ENCODE results near the gene NTMT1.

Gene NTMT1

DNA sequence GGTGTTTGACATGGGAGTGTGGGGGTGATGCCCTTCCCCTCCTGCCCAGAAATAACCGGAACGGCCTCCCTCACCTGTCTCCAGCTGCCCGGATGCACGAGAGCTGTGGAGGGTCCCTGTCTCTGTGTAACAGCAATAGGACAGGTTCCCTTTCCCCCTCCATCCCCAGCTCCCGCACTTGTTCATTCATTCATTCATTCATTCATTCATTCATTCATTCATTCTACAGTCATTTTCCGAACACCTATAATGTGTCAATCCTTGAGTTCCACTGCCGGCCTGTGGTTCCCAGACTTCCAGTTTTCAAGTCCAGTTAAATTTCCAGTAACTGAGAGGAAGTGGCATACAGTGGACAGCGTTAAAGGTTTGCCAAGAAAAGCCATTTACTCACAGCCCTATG, 46.7 kb downstream of the NTMT1 start:
- in situ Hi-C loops (cut with HindIII; ENCODE audit: low sequenced_read_pairs), result no loop called here

DNA sequence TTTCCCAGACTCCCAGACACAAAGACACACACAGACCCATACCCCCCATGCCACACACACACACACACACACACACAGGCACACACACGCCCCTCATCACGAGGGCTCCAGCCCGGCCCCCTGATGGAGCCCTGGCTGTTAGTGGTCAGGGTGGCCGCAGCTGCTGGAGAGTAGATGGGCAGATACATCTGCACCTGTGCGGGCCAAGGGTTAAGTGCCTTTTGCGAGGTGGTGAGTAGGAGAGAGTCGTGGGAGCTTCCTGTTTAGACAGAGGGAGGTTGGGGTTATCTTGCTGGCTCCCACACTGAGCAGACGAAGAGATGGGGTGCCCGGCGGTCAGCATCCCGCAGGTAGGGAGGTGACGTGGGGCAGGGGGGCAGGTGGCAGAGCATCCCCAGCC, 47.6 kb downstream of the NTMT1 start:
- in situ Hi-C loops (cut with HindIII; ENCODE audit: low sequenced_read_pairs), result no loop called here

DNA sequence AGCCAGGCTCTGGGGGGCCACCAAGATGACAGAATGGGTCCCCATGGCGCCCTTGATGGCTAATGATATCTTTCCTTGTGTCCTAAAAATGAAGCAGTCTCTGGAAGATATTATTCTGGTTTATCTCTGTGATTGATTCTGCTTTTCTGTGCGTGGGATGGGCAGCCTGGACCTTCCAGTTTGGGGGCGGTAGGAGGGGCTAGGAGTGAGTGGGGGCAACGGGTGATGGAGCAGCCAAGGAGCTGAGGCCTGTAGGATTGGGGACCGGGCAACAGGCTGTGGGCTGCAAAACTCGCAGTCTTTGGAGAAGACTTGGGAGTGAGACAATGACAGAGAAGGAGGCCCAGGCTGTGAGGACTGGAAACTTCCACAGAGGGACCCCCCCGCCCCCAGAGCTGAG, 48.3 kb downstream of the NTMT1 start:
- in situ Hi-C loops (cut with HindIII; ENCODE audit: low sequenced_read_pairs), result no loop called here

DNA sequence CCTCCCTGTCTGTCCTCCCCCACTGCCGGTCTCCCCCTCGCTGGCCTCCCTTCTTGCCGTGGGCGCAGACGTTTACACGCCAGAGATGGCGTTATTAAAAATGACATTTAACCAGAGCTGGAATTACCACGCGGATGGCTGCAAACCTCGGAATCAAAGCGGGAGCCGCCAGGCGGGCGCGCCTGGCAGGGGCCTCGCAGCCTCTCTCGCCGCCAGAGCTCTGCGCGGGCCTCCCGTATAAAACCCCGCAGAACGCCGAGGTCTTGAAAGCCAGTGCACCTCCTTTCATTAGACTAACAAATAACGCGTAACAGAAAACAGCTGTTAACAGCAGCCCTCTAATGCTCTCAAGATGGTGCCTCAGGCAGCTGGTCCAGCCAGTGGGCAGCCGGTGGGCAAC, 49.7 kb downstream of the NTMT1 start:
- in situ Hi-C loops (cut with HindIII; ENCODE audit: low sequenced_read_pairs), result loop anchor here (5.0 kb wide), 1 partner anchor 102 kb away; no protein-coding TSS in a partner anchor

DNA sequence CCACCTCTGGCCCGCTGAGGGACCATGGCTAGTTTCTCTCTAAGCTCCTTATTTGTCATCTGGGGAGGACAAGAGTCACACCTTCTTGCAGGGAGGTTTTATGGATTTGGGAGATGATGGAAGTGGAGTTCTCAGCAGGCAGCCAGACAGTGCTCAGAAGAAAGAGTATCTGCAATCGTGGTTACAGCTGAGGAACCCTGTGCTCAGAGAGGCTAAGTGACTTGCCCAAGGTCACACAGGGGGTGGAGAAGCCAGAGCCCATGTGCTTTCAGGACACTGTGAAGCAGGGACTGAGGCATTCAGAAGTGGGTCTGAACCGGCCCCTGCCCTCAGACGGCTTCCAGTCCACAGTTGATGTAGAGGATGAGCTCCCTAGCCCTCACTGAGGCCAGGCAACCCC, 50.3 kb downstream of the NTMT1 start:
- in situ Hi-C loops (cut with HindIII; ENCODE audit: low sequenced_read_pairs), result loop anchor here (5.0 kb wide), 1 partner anchor 101 kb away; no protein-coding TSS in a partner anchor

DNA sequence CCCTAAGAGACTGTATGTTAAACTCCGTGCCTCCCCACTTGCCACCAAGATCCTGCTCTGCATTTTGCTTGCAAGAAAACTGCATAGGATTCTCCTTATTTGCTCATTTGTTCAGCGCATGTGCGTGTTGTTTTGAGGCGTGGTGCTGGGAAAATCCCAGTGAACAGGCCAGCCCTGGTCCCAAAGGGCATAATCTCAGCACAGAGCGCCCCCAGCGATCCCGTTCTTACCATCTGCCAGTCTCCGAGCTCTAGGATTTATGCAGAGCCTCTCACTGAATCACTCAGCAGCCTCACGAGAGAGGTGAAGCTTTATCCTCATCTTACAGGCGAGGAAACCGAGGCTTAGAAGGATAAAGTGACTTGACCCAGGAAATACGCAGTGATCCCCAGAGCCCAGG, 51.0 kb downstream of the NTMT1 start:
- in situ Hi-C loops (cut with HindIII; ENCODE audit: low sequenced_read_pairs), result loop anchor here (5.0 kb wide), 1 partner anchor 100 kb away; no protein-coding TSS in a partner anchor

DNA sequence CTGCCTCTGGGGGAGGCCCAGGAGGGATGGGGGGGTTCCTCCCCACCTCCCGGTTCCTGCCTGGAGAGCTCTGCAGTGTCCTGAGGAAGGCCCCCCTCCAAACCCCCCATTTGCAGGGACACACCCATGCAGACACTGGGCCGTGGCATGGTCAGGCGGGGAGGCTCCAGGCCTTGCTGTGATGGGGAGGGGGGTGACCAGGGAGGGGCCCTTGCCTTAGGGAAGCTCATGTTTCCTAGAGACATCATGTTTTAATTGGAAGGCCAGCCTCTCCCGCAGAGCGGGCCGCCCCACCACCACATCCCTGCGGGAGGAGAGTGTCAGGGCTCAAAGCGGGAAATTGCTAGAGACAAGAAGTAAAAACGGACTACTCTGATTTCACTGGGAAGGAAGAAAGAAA, 51.5 kb downstream of the NTMT1 start:
- in situ Hi-C loops (cut with HindIII; ENCODE audit: low sequenced_read_pairs), result loop anchor here (5.0 kb wide), 1 partner anchor 100 kb away; no protein-coding TSS in a partner anchor

DNA sequence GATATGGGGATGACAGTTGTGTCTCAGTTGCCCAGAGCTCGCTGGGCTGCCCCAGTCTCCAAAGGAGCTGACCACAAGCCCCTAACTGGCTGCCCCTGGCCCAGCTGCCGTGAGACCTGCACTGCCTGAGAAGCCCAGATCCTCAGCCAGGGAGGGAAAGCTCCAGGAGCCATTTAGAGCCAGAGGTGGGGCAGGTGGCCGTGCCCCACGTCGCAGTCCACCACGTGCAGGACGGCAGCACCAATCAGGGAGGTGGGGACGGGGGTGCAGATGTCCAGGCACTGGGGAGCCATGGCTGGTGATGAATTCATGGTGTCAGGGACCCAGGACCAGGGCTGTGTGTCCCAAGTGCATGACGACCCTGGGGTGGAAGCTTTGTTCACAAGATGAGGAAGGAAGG, 52.9 kb downstream of the NTMT1 start:
- in situ Hi-C loops (cut with HindIII; ENCODE audit: low sequenced_read_pairs), result loop anchor here (5.0 kb wide), 1 partner anchor 98 kb away; no protein-coding TSS in a partner anchor

DNA sequence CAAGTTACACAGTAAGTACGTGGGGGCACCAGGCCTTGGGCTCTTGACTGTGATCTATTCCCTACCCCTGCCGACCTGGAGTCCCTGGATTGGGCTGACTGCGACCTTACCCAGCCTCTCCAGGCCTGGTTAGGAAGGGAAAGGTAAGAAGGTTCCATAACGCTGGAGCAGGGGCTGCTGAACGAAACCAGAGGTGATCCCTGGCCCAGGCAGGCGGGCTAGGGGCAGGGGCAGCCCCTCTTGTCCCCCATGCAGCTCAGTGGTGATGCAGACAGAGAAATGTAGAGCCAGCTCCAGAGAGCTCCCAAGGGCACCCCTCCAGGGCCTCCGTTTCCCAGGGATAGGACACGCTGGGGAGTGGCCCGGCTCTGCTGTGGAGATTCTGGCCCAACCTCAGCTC, 53.6 kb downstream of the NTMT1 start:
- in situ Hi-C loops (cut with HindIII; ENCODE audit: low sequenced_read_pairs), result loop anchor here (5.0 kb wide), 1 partner anchor 98 kb away; no protein-coding TSS in a partner anchor

DNA sequence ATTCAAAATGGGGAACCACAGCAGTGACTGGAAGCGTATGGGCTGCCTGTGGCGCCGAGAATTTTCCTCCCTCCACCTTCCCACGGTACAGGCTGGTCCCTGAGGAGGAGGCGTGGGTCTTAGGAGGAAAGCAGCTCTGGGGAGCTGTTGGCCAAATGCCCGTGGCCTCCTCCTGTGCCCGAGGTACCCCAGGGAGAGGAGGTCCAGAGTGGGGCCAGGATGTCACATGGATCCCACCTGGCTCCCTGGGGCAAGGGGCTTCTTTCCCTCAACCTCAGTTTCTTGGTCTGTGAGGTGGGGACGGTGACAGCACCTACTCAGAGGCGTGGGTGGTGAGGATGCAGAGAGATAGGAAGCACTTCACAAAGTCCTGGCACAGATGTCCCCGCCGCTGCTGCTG, 56.0 kb downstream of the NTMT1 start:
- in situ Hi-C loops (cut with HindIII; ENCODE audit: low sequenced_read_pairs), result no loop called here

DNA sequence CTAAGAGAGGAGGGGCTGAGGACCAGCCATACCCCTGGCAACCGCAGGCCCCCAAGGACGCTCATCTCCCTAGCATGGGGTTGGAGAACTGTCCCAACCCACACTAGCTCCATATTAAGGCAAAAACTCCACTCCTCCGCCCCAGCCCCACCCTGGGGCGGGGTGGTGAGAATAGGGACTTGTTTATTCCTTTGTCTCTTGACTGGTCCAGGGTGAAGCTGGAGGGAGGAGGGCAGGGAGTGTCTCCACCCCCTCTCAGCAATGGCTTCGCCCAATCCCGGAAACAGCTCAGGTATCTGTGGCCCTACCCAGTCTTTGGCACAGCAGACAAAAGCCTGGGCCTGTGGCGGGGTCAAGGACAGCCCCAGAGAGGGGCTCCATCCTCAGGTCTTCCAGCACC, 56.4 kb downstream of the NTMT1 start:
- in situ Hi-C loops (cut with HindIII; ENCODE audit: low sequenced_read_pairs), result no loop called here

DNA sequence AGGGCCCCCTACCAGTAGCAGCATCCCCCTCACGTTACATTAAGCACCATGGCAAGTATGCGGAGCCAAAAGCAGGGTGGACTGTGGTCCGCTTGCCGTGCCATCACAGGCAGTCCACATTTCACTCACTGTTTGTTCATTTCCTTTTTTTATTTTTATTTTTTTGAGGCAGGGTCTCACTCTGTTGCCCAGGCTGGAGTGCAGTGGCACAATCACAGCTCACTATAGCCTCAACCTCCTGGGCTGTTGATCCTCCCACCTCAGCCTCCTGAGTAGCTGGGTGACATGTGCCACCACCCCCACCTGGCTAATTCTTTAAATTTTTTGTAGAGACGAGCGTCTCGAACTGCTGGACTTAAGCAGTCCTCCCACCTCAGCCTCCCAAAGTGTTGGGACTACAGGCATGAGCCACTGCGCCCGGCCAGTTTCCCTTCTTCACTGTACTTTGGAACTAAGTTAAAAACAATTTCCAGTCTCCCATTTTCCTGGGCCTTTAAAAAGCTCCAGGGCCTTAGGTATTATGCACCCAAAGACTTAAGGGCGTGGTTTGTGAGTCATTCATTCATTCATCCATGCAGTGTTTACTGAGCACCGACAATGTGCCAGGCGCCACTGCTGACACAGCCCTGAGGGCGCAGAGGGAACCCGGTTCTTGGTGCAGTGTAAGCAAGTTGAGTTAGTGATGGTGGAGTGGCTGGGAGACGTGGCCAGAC, 59.4 kb downstream of the NTMT1 start:
- in situ Hi-C loops (cut with HindIII; ENCODE audit: low sequenced_read_pairs), result no loop called here

All from DLD1 (cell line).